Lung (tissue), 12 donors: Measurements from ENCODE around the gene GPR142. TPM values are rescaled to one million over a fixed set of nuclear protein-coding genes. Genes with fewer than 3 reads are reported as not detected.
A peak's percentile ranks its signal among the peaks of the same experiment; 100 is the strongest.

Source experiments
- ATAC-seq: fragments of 200-7000 bp; cut with Tn5 transposase; one replicate; pipeline ENCODE4 v1.9.1; 2020; ENCODE audit warnings: moderate number of reproducible peaks; ENCODE audit not compliant: insufficient read depth, low FRiP score
- DNase-seq, 3 donors: peaks; one replicate each; pipeline ENCODE4 v3.0.0-alpha.2; 2013 to 2017
- H3K27ac ChIP-seq, 2 donors: one replicate each; pipeline ENCODE4 v1.5.1; 2013; ENCODE audit warnings: mild to moderate bottlenecking in 2 of 2, moderate library complexity in 2 of 2, control low read depth in 1 of 2, inconsistent platforms in 1 of 2, low read depth in 1 of 2, low read length in 1 of 2
- H3K27me3 ChIP-seq, 3 donors: one replicate each; pipeline ENCODE4 v1.5.1; 2013; ENCODE audit warnings: low read length in 2 of 3; ENCODE audit not compliant: control insufficient read depth in 3 of 3, insufficient read depth in 3 of 3
- H3K36me3 ChIP-seq, 4 donors: one replicate each; pipeline ENCODE4 v1.5.1; 2013; ENCODE audit warnings: low read length in 4 of 4, mild to moderate bottlenecking in 1 of 4, moderate library complexity in 1 of 4; ENCODE audit not compliant: control insufficient read depth in 4 of 4, insufficient read depth in 4 of 4
- H3K4me1 ChIP-seq, 5 donors: one replicate each; pipeline ENCODE4 v1.5.1; 2013; ENCODE audit warnings: low read length in 5 of 5, mild to moderate bottlenecking in 2 of 5, moderate library complexity in 1 of 5; ENCODE audit not compliant: control insufficient read depth in 5 of 5, insufficient read depth in 5 of 5
- H3K4me3 ChIP-seq: one replicate; pipeline ENCODE4 v1.5.1; 2013; ENCODE audit warnings: mild to moderate bottlenecking, control low read depth, moderate library complexity
- H3K9ac ChIP-seq, 2 donors: one replicate each; pipeline ENCODE4 v1.5.1; 2013; ENCODE audit warnings: low read length in 2 of 2, control low read depth in 1 of 2; ENCODE audit not compliant: insufficient read depth in 1 of 2
- H3K9me3 ChIP-seq, 4 donors: one replicate each; pipeline ENCODE4 v1.5.1; 2013; ENCODE audit warnings: low read length in 3 of 4, mild to moderate bottlenecking in 1 of 4, moderate library complexity in 1 of 4; ENCODE audit not compliant: control insufficient read depth in 4 of 4, insufficient read depth in 3 of 4
- CTCF ChIP-seq: IDR thresholded peaks from 2 replicates; pipeline ENCODE4 v1.5.1; 2012; ENCODE audit warnings: mild to moderate bottlenecking; ENCODE audit errors: control extremely low read depth, extremely low read depth
- WGBS, 2 donors: extraction: QIAGEN DNeasy Blood & Tissue Kit; methylation state at CpG; one replicate each; pipeline ENCODE4 v1.1.7; 2013; 5-methylcytosine and 5-hydroxymethylcytosine counted together
- polyA plus RNA-seq, 2 donors: library from polyadenylated mRNA; stranded (reverse); fragments of 200-250 nt; gene quantifications; one replicate each; pipeline ENCODE4 v1.2.1, GENCODE V29; 2013
- total RNA-seq, 2 donors: library from RNA; depleted of rRNA in 1 of 2; stranded (reverse); fragments of >200 nt in 1 of 2; gene quantifications; one replicate each; pipeline ENCODE4 v1.2.1, GENCODE V29; 2014 to 2021
- donor health status: control.
- donor health status: control.
- donor health status: Bipolar disorder and iron deficiency.
- donor health status: healthy.
- donor health status: DM: yes; HTN: yes; CAD: no.

The GPR142 gene
- total and polyA plus RNA-seq, 4 donors: 0.03 TPM; not detected in 3

GRCh38 chr17:74379495-74380085 lies 12.3 kb downstream of the GPR142 start:
- ATAC-seq: peak; percentile 86
- H3K9ac ChIP-seq: no peak overlapping the region
- peaks cover 0 to 2% (median 0%) of the 10 kb centered on the region in 4 donors for H3K9me3 ChIP-seq
- H3K27ac ChIP-seq: peak overlapping the region in 1 of 2 donors; percentile 41
- 9 to 11% methylated on average over 20 of the region's 20 CpGs for WGBS, 2 donors
- no peaks in the 10 kb centered on the region for H3K36me3 ChIP-seq
- no peaks in the 10 kb centered on the region for H3K27me3 ChIP-seq
- TF ChIP-seq CTCF: peak; percentile 91
- H3K4me1 ChIP-seq: peaks cover 0 to 15% (median 0%) of the 10 kb centered on the region in 5 donors
- peak; percentile 93 to 96 (median 95) for DNase-seq
- no peak overlapping the region for H3K4me3 ChIP-seq

GRCh38 chr17:74380086-74380958 lies 13.0 kb downstream of the GPR142 start:
- H3K9ac ChIP-seq: no peak overlapping the region
- H3K36me3 ChIP-seq: no peaks in the 10 kb centered on the region
- ATAC-seq (no peak), DNase-seq (peak in 2 of 3 donors; percentile 50 to 58)
- whole genome bisulfite sequencing, 2 donors: 27 to 29% methylated on average over 17 of the region's 17 CpGs
- peaks cover 0 to 2% (median 0%) of the 10 kb centered on the region in 4 donors for H3K9me3 ChIP-seq
- H3K27me3 ChIP-seq: no peaks in the 10 kb centered on the region
- peak overlapping the region in 1 of 2 donors; percentile 75 for H3K27ac ChIP-seq
- H3K4me3 ChIP-seq: no peak overlapping the region
- TF ChIP-seq CTCF: no peak
- H3K4me1 ChIP-seq: peaks cover 0 to 15% (median 0%) of the 10 kb centered on the region in 5 donors

- Histone ChIP-seq H3K9me3 (peaks cover 0 to 2% (median 0%) of the 10 kb centered on the region in 4 donors), H3K4me1 (peaks cover 0 to 15% (median 0%) of the 10 kb centered on the region in 5 donors), H3K27me3 (no peaks in the 10 kb centered on the region), H3K9ac (no peak overlapping the region), H3K4me3 (no peak overlapping the region), H3K36me3 (no peaks in the 10 kb centered on the region), H3K27ac (no peak overlapping the region)
- 83% methylated on average over 15 of the region's 15 CpGs for WGBS, 2 donors
- no peak for TF ChIP-seq CTCF
- no peak for ATAC-seq
- no peak for DNase-seq
Observed at GRCh38 chr17:74380959-74381808, 13.9 kb downstream of the GPR142 start.
